Transverse colon (tissue), 4 donors: ENCODE data around the gene CHSY3. TPM values are rescaled to one million over a fixed set of nuclear protein-coding genes. Genes with fewer than 3 reads are reported as not detected.
"Not testable (repeated sequence)": the region's sequence is repeated elsewhere in the genome, so short reads cannot be mapped to it uniquely, and the experiment has no call there.

ENCODE experiments used
- DNase-seq: peaks from one replicate; pipeline ENCODE4 v3.0.0-alpha.2; 2019
- H3K27ac ChIP-seq, 4 donors: fragments of 200-600 bp; sonication (generic); 2 replicates each; pipeline ENCODE4 v1.5.1; 2016 to 2018; ENCODE audit warnings: inconsistent platforms in 4 of 4
- H3K27me3 ChIP-seq: fragments of 200-600 bp; sonication (generic); 2 replicates; pipeline ENCODE4 v1.5.1; 2017; ENCODE audit warnings: inconsistent platforms
- H3K36me3 ChIP-seq, 4 donors: fragments of 200-600 bp; sonication (generic); 2 replicates each; pipeline ENCODE4 v1.5.1; 2017 to 2019; ENCODE audit warnings: inconsistent platforms in 4 of 4
- H3K4me1 ChIP-seq, 4 donors: fragments of 200-600 bp; sonication (generic); 2 replicates each; pipeline ENCODE4 v1.5.1; 2017 to 2020; ENCODE audit warnings: inconsistent platforms in 4 of 4
- H3K4me3 ChIP-seq, 4 donors: fragments of 200-600 bp; sonication (generic); 1 replicate in 1 of 4; 2 replicates in 3 of 4; pipeline versions ENCODE4 v1.5.1 to v1.6.1; 2017 to 2019; ENCODE audit warnings: inconsistent platforms in 4 of 4
- H3K9me3 ChIP-seq, 2 donors: fragments of 200-600 bp; sonication (generic); 2 replicates each; pipeline ENCODE4 v1.5.1; 2017 to 2019; ENCODE audit warnings: inconsistent platforms in 2 of 2
- CTCF ChIP-seq, 5 experiments: fragments of 200-600 bp in 3 of 5; fragments of 450-650 bp in 2 of 5; sonication (generic) in 3 of 5; IDR thresholded peaks; 1 replicate in 2 of 5; 2 replicates in 3 of 5; pipeline ENCODE4 v1.5.1; 2016 to 2017; ENCODE audit warnings: antibody characterized with exemption in 5 of 5, inconsistent platforms in 3 of 5, mild to moderate bottlenecking in 2 of 5, moderate library complexity in 1 of 5
- EP300 ChIP-seq: sonication (generic); formaldehyde crosslinking; IDR thresholded peaks from one replicate; pipeline ENCODE4 v1.6.1; 2017; ENCODE audit warnings: antibody characterized with exemption, low read depth
- POLR2A ChIP-seq: fragments of 450-650 bp; IDR thresholded peaks from one replicate; pipeline ENCODE4 v1.6.1; 2016; ENCODE audit warnings: antibody characterized with exemption, mild to moderate bottlenecking, moderate library complexity
- POLR2AphosphoS5 ChIP-seq, 3 donors: sonication (generic); formaldehyde crosslinking; IDR thresholded peaks; one replicate each; pipeline ENCODE4 v1.6.1; 2016; ENCODE audit warnings: antibody characterized with exemption in 3 of 3
- WGBS, 2 donors: methylation state at CpG; one replicate each; pipeline ENCODE4 v1.1.5; 2018; ENCODE audit warnings: low coverage in 1 of 2; 5-methylcytosine and 5-hydroxymethylcytosine counted together
- in situ Hi-C, 4 donors: fragments of 200-750 bp; cut with MboI; loops; one replicate each; pipeline versions ENCODE4 v1.15.0 to v1.15.1; 2017; ENCODE audit warnings: low sequenced_read_pairs in 3 of 4, low pct_ligation_motif_present in 1 of 4, low pct_unique_long_range_greater_than_20kb in 1 of 4
- intact Hi-C: fragments of 100-400 bp; cut with DNase I; formaldehyde crosslinking; loops from one replicate; pipeline ENCODE4 v1.15.1; 2023; ENCODE audit warnings: low total_unique reads
- small RNA-seq, 4 donors: library from RNA; depleted of rRNA; stranded (forward); fragments of <200 nt; gene quantifications; one replicate each; pipeline ENCODE3, GENCODE V24; 2016
- total RNA-seq, 4 donors: library from RNA; depleted of rRNA; stranded (reverse); fragments of >200 nt; gene quantifications; one replicate each; pipeline ENCODE4 v1.1.0, GENCODE V29; 2016

The CHSY3 gene
- total RNA-seq, 4 donors from 2014 or later = 0.27 to 0.79 (median 0.49) TPM

DNA sequence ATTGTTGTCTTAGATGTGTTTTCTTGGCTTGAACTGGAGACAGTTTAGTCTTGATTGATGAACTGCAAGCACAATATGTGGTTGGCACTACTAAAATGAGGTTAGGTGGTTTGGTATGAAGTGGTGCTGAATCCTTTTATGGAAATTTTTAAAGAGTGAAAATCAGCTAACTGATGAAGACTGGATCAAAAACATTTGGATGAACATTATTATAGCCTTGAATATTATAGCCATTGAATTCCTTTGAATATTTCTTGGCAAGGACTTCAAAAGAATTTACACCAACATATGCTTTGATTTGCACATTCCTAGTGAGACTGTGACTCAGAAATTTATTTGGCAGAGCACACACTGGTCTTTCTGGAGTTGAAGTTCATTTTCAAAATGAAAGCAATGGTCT lies 318.3 kb downstream of the CHSY3 start:
- H3K9me3 ChIP-seq = no peaks in the 10 kb centered on the region
- no peak for TF ChIP-seq CTCF (IDR thresholded peaks at IDR 0.05)
- TF ChIP-seq POLR2A = no peak
- no peak for TF ChIP-seq EP300
- no peak for TF ChIP-seq POLR2AphosphoS5 (IDR thresholded peaks at IDR 0.05)
- no peak overlapping the region for H3K27ac ChIP-seq
- no peaks in the 10 kb centered on the region for H3K27me3 ChIP-seq
- in situ Hi-C loops = no loop called here
- H3K36me3 ChIP-seq = no peaks in the 10 kb centered on the region
- intact Hi-C loops = no loop called here
- H3K4me1 ChIP-seq = no peaks in the 10 kb centered on the region
- no peak for DNase-seq
- no peak overlapping the region for H3K4me3 ChIP-seq

GRCh38 chr5:130226556-130226955 lies 322.3 kb downstream of the CHSY3 start:
- H3K36me3 ChIP-seq, intact Hi-C loops, H3K4me1 ChIP-seq, in situ Hi-C loops, H3K27ac ChIP-seq, H3K27me3 ChIP-seq, H3K9me3 ChIP-seq, DNase-seq, H3K4me3 ChIP-seq: not testable (repeated sequence)
- 83 to 86% methylated on average over 1 to 2 of the region's 2 CpGs for WGBS, 2 donors

- in situ Hi-C loops (no loop called here), intact Hi-C loops (no loop called here)
- no peaks in the 10 kb centered on the region for H3K4me1 ChIP-seq
- H3K4me3 ChIP-seq = no peak overlapping the region
- no peaks in the 10 kb centered on the region for H3K9me3 ChIP-seq
- no peak for TF ChIP-seq POLR2AphosphoS5 (IDR thresholded peaks at IDR 0.05)
- no peak for TF ChIP-seq POLR2A
- 72 to 87% methylated on average over 4 of the region's 4 CpGs for WGBS, 2 donors
- no peak for DNase-seq
- H3K27me3 ChIP-seq = no peaks in the 10 kb centered on the region
- H3K27ac ChIP-seq = no peak overlapping the region
- H3K36me3 ChIP-seq = no peaks in the 10 kb centered on the region
These were observed 323.4 kb downstream of the CHSY3 start for GRCh38 chr5:130227699-130228098.

DNA sequence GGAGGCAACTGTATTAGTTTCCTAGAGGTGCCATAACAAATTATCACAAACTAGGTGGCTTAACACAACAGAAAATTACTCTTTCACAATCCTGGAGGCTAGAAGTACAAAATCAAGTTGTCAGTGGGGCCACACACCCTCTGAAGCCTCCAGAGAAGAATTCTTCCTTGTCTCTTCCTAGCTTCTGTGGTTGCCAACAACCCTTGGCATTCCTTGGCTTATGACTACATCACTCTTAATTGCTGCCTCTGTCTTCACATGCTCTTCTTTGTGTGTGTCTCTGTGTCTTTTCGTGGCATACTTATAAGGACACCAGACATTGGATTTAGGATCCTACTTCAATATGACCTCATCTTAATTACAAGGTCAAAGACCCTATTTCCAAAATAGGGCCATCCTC lies 327.5 kb downstream of the CHSY3 start:
- in situ Hi-C loops (no loop called here), intact Hi-C loops (no loop called here)
- no peaks in the 10 kb centered on the region for H3K9me3 ChIP-seq
- no peaks in the 10 kb centered on the region for H3K36me3 ChIP-seq
- no peaks in the 10 kb centered on the region for H3K4me1 ChIP-seq
- H3K4me3 ChIP-seq = no peak overlapping the region
- TF ChIP-seq POLR2AphosphoS5 (IDR thresholded peaks at IDR 0.05) (no peak), CTCF (IDR thresholded peaks at IDR 0.05) (no peak), EP300 (no peak), POLR2A (no peak)
- H3K27ac ChIP-seq = no peak overlapping the region
- WGBS, 2 donors = 25 to 31% methylated on average over 1 of the region's 1 CpG
- no peaks in the 10 kb centered on the region for H3K27me3 ChIP-seq
- DNase-seq = no peak

GRCh38 chr5:130234816-130235215 lies 330.6 kb downstream of the CHSY3 start:
- intact Hi-C loops = no loop called here
- no peaks in the 10 kb centered on the region for H3K27me3 ChIP-seq
- no peak overlapping the region for H3K4me3 ChIP-seq
- H3K36me3 ChIP-seq = no peaks in the 10 kb centered on the region
- DNase-seq = no peak
- no peak overlapping the region for H3K27ac ChIP-seq
- in situ Hi-C loops = no loop called here
- H3K9me3 ChIP-seq = no peaks in the 10 kb centered on the region
- WGBS, 2 donors = 22 to 40% methylated on average over 1 of the region's 1 CpG
- TF ChIP-seq POLR2A (no peak), POLR2AphosphoS5 (IDR thresholded peaks at IDR 0.05) (no peak)
- H3K4me1 ChIP-seq = no peaks in the 10 kb centered on the region

Small RNA genes within 50 kb of the gene (small RNA-seq; reads per million reads assigned to genes)
- gene RNA5SP191 (0.28 to 2.2 (median 0.97) reads per million in 4 donors), gene RNU6ATAC10P (0 reads per million in 4 donors)

Other genes starting within 250 kb of the CHSY3 start
- gene MINAR2, start 156.4 kb upstream of the CHSY3 start, total RNA-seq = not detected